Stimulated activated CD4-positive, alpha-beta T cell treated with anti-CD3 and anti-CD28 coated beads, Interleukin-15, amount 100 ng/mL, for 24 hours (primary cell): ENCODE data around the gene DDX6.
"Not testable (repeated sequence)": the region's sequence is repeated elsewhere in the genome, so short reads cannot be mapped to it uniquely, and the experiment has no call there.

ENCODE experiments used
- DNase-seq: peaks from one replicate; pipeline ENCODE4 v3.0.0-alpha.2; 2020

The DDX6 gene

GRCh38 chr11:118735203-118735602, 55.8 kb downstream of the DDX6 start:
- DNase-seq = no peak

- no peak for DNase-seq
Observed at GRCh38 chr11:118734031-118734430, 56.9 kb downstream of the DDX6 start.

- DNase-seq = not testable (repeated sequence)
Observed at GRCh38 chr11:118729753-118730152, 61.2 kb downstream of the DDX6 start.

- DNase-seq = not testable (repeated sequence)
Observed at GRCh38 chr11:118728112-118728511, 62.9 kb downstream of the DDX6 start.

- DNase-seq = not testable (repeated sequence)
Observed at GRCh38 chr11:118727721-118728066, 63.3 kb downstream of the DDX6 start.

- DNase-seq = not testable (repeated sequence)
Observed at GRCh38 chr11:118727001-118727720, 63.8 kb downstream of the DDX6 start.

GRCh38 chr11:118721478-118722015, 69.4 kb downstream of the DDX6 start:
- not testable (repeated sequence) for DNase-seq

- not testable (repeated sequence) for DNase-seq
Observed at GRCh38 chr11:118720740-118721139, 70.2 kb downstream of the DDX6 start.

GRCh38 chr11:118720078-118720477, 70.9 kb downstream of the DDX6 start:
- not testable (repeated sequence) for DNase-seq

GRCh38 chr11:118718562-118718961, 72.4 kb downstream of the DDX6 start:
- not testable (repeated sequence) for DNase-seq

GRCh38 chr11:118717733-118718132, 73.2 kb downstream of the DDX6 start:
- DNase-seq = not testable (repeated sequence)

GRCh38 chr11:118717221-118717620, 73.7 kb downstream of the DDX6 start:
- DNase-seq = not testable (repeated sequence)

GRCh38 chr11:118715837-118716260, 75.1 kb downstream of the DDX6 start:
- no peak for DNase-seq

- DNase-seq = no peak
Observed at GRCh38 chr11:118715245-118715831, 75.6 kb downstream of the DDX6 start.

- no peak for DNase-seq
Observed at GRCh38 chr11:118714816-118715215, 76.1 kb downstream of the DDX6 start.

GRCh38 chr11:118714416-118714815, 76.5 kb downstream of the DDX6 start:
- DNase-seq = not testable (repeated sequence)

GRCh38 chr11:118708296-118708695, 82.7 kb downstream of the DDX6 start:
- no peak for DNase-seq

- no peak for DNase-seq
Observed at GRCh38 chr11:118706546-118706825, 84.5 kb downstream of the DDX6 start.

GRCh38 chr11:118705791-118706545, 85.0 kb downstream of the DDX6 start:
- no peak for DNase-seq

- DNase-seq = peak; percentile 39
Observed at GRCh38 chr11:118705111-118705741, 85.7 kb downstream of the DDX6 start.

GRCh38 chr11:118703563-118704106, 87.3 kb downstream of the DDX6 start:
- no peak for DNase-seq

GRCh38 chr11:118699506-118700220, 91.3 kb downstream of the DDX6 start:
- no peak for DNase-seq
